Colon (tissue), 2 donors: ENCODE measurements around the gene SIK1.
"Not testable (repeated sequence)": the region's sequence is repeated elsewhere in the genome, so short reads cannot be mapped to it uniquely, and the experiment has no call there.

Source experiments
- FAIRE-seq: peaks from 2 replicates; lab custom pipeline; 2012; peaks lifted over from hg19 to GRCh38; lab: Jason Lieb, UNC
- donor health status: control.
- donor health status: control.

The SIK1 gene

GRCh38 chr21:43396788-43397438 is 30.0 kb downstream of the SIK1 start:
- not testable (repeated sequence) for FAIRE-seq

GRCh38 chr21:43383351-43383750 is 43.6 kb downstream of the SIK1 start:
- not testable (repeated sequence) for FAIRE-seq

- FAIRE-seq = not testable (repeated sequence)
Measured at GRCh38 chr21:43382902-43383301, 44.0 kb downstream of the SIK1 start.

- FAIRE-seq = not testable (repeated sequence)
Measured at GRCh38 chr21:43380852-43381533, 45.9 kb downstream of the SIK1 start.

GRCh38 chr21:43380337-43380736 is 46.6 kb downstream of the SIK1 start:
- not testable (repeated sequence) for FAIRE-seq

GRCh38 chr21:43379626-43380122 is 47.3 kb downstream of the SIK1 start:
- not testable (repeated sequence) for FAIRE-seq

- no peak for FAIRE-seq
Measured at GRCh38 chr21:43376478-43376882, 50.5 kb downstream of the SIK1 start.

- no peak for FAIRE-seq
Measured at GRCh38 chr21:43375837-43376477, 51.0 kb downstream of the SIK1 start.

GRCh38 chr21:43375006-43375836 is 51.7 kb downstream of the SIK1 start:
- FAIRE-seq = no peak

- no peak for FAIRE-seq
Measured at GRCh38 chr21:43374228-43374885, 52.6 kb downstream of the SIK1 start.

GRCh38 chr21:43373362-43374227 is 53.3 kb downstream of the SIK1 start:
- no peak for FAIRE-seq

- FAIRE-seq = no peak
Measured at GRCh38 chr21:43372663-43373361, 54.1 kb downstream of the SIK1 start.

GRCh38 chr21:43371786-43372185 is 55.1 kb downstream of the SIK1 start:
- no peak for FAIRE-seq

GRCh38 chr21:43370888-43371570 is 55.9 kb downstream of the SIK1 start:
- no peak for FAIRE-seq

- FAIRE-seq = no peak
Measured at GRCh38 chr21:43370091-43370658, 56.8 kb downstream of the SIK1 start.

GRCh38 chr21:43369596-43370090 is 57.3 kb downstream of the SIK1 start:
- no peak for FAIRE-seq

- no peak for FAIRE-seq
Measured at GRCh38 chr21:43369124-43369523, 57.8 kb downstream of the SIK1 start.

- no peak for FAIRE-seq
Measured at GRCh38 chr21:43368685-43369084, 58.2 kb downstream of the SIK1 start.

- FAIRE-seq = no peak
Measured at GRCh38 chr21:43367859-43368258, 59.1 kb downstream of the SIK1 start.
